Midbrain (tissue), 1 donor: Measurements from ENCODE around the gene ARMC9.

Experiments
- DNase-seq: peaks from one replicate; lab custom pipeline; 2025; lab: John Stamatoyannopoulos, UW

Gene ARMC9

GRCh38 chr2:231315896-231316295, 117.5 kb downstream of the ARMC9 start:
- DNase-seq: no peak

- no peak for DNase-seq
Observed at GRCh38 chr2:231317579-231317978, 119.1 kb downstream of the ARMC9 start.

- DNase-seq: no peak
Observed at GRCh38 chr2:231318436-231318835, 120.0 kb downstream of the ARMC9 start.

- DNase-seq: no peak
Observed at GRCh38 chr2:231318954-231319353, 120.5 kb downstream of the ARMC9 start.

GRCh38 chr2:231319867-231320266, 121.4 kb downstream of the ARMC9 start:
- DNase-seq: no peak

- DNase-seq: peak; percentile 5
Observed at GRCh38 chr2:231321021-231321420, 122.6 kb downstream of the ARMC9 start.

GRCh38 chr2:231321556-231322334, 123.3 kb downstream of the ARMC9 start:
- peak; percentile 28 for DNase-seq

- DNase-seq: no peak
Observed at GRCh38 chr2:231323316-231323715, 124.9 kb downstream of the ARMC9 start.

- DNase-seq: no peak
Observed at GRCh38 chr2:231325826-231326225, 127.4 kb downstream of the ARMC9 start.

- DNase-seq: no peak
Observed at GRCh38 chr2:231326404-231326803, 128.0 kb downstream of the ARMC9 start.

- DNase-seq: no peak
Observed at GRCh38 chr2:231330311-231330710, 131.9 kb downstream of the ARMC9 start.

- no peak for DNase-seq
Observed at GRCh38 chr2:231331533-231331932, 133.1 kb downstream of the ARMC9 start.

- no peak for DNase-seq
Observed at GRCh38 chr2:231332388-231332787, 134.0 kb downstream of the ARMC9 start.

GRCh38 chr2:231332872-231333500, 134.6 kb downstream of the ARMC9 start:
- DNase-seq: no peak

- DNase-seq: no peak
Observed at GRCh38 chr2:231334179-231334930, 135.9 kb downstream of the ARMC9 start.

GRCh38 chr2:231334981-231335380, 136.6 kb downstream of the ARMC9 start:
- DNase-seq: no peak

GRCh38 chr2:231335591-231335990, 137.2 kb downstream of the ARMC9 start:
- DNase-seq: no peak

- DNase-seq: no peak
Observed at GRCh38 chr2:231336236-231336635, 137.8 kb downstream of the ARMC9 start.

- no peak for DNase-seq
Observed at GRCh38 chr2:231336700-231337099, 138.3 kb downstream of the ARMC9 start.

GRCh38 chr2:231337807-231338759, 139.7 kb downstream of the ARMC9 start:
- DNase-seq: no peak

- no peak for DNase-seq
Observed at GRCh38 chr2:231339316-231339715, 140.9 kb downstream of the ARMC9 start.

- DNase-seq: no peak
Observed at GRCh38 chr2:231341100-231341499, 142.7 kb downstream of the ARMC9 start.
